Activated B cell treated with CpG ODN at 0.5 μM for 24 hours (primary cell): ENCODE data around the gene MYO18B. TPM values are rescaled to one million over a fixed set of nuclear protein-coding genes. Genes with fewer than 3 reads are reported as not detected.

ENCODE experiments used
- ATAC-seq: fragments of 200-7000 bp; cut with Tn5 transposase; one replicate; pipeline ENCODE4 v1.10.0; 2021; ENCODE audit warnings: low read depth, mild to moderate bottlenecking, moderate library complexity
- CTCF ChIA-PET: fragments of 350-600 bp; sonication (Branson Sonifier 250); formaldehyde crosslinking; loops from one replicate; lab custom pipeline; 2021; ENCODE audit warnings: antibody characterized with exemption; lab: Charles Lee
- POLR2A ChIA-PET: fragments of 350-600 bp; sonication (Branson Sonifier 250); formaldehyde crosslinking; loops from one replicate; lab custom pipeline; 2021; ENCODE audit warnings: antibody characterized with exemption; lab: Charles Lee
- DNase-seq: peaks from one replicate; pipeline ENCODE4 v3.0.0; 2022
- H3K27ac Mint-ChIP-seq: one replicate; pipeline ENCODE4 v1.8.0; 2020; ENCODE audit warnings: mixed read lengths
- H3K27me3 Mint-ChIP-seq: one replicate; pipeline ENCODE4 v1.8.0; 2021; ENCODE audit warnings: mixed read lengths
- H3K36me3 Mint-ChIP-seq: one replicate; pipeline ENCODE4 v1.8.0; 2021; ENCODE audit warnings: low read depth, mixed read lengths
- H3K4me1 Mint-ChIP-seq: one replicate; pipeline ENCODE4 v1.8.0; 2021; ENCODE audit warnings: mixed read lengths
- H3K4me3 Mint-ChIP-seq: one replicate; pipeline ENCODE4 v1.8.0; 2020; ENCODE audit warnings: mild to moderate bottlenecking, mixed read lengths
- H3K9me3 Mint-ChIP-seq: one replicate; pipeline ENCODE4 v1.8.0; 2020; ENCODE audit warnings: mixed read lengths
- CTCF ChIP-seq: fragments of 200-600 bp; IDR thresholded peaks from one replicate; pipeline ENCODE4 v1.8.0; 2022; ENCODE audit warnings: antibody characterized with exemption, mild to moderate bottlenecking
- intact Hi-C: fragments of 100-400 bp; cut with micrococcal nuclease; formaldehyde crosslinking; loops from one replicate; pipeline ENCODE4 v1.15.1; 2024
- total RNA-seq: library from RNA; stranded (reverse); gene quantifications from 2 replicates; pipeline ENCODE4 v1.2.3, GENCODE V29; 2022

The MYO18B gene
- total RNA-seq, 1 donor from 2014 or later: 0.27 TPM

DNA sequence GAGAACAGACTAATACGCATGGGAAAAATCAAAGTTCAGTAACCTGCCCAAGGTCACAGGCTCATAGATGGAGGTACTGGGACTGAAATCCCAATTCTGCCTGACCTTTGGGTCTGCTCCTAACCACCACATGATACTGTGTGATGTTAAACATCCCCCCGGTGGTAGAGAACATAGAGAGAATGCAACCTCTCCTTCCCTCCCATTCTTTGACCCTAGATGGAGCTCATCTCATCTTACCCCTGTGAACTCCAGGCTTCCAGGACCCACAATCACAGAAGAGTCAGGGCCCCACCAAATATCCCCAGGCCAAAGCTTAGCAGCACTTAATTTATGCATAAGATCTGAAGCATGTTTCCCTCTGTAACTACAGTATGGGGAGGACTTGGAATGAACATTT, 198.5 kb downstream of the MYO18B start:
- intact Hi-C loops: no loop called here
- H3K27me3 Mint-ChIP-seq: peaks cover 16% of the 10 kb centered on the region
- no peak for TF ChIP-seq CTCF
- DNase-seq (no peak), ATAC-seq (no peak)
- no peak overlapping the region for H3K4me3 Mint-ChIP-seq
- no peaks in the 10 kb centered on the region for H3K4me1 Mint-ChIP-seq
- H3K9me3 Mint-ChIP-seq: peaks cover 6% of the 10 kb centered on the region
- H3K36me3 Mint-ChIP-seq: no peaks in the 10 kb centered on the region
- ChIA-PET CTCF (no interaction called here), POLR2A (no interaction called here)
- no peak overlapping the region for H3K27ac Mint-ChIP-seq

DNA sequence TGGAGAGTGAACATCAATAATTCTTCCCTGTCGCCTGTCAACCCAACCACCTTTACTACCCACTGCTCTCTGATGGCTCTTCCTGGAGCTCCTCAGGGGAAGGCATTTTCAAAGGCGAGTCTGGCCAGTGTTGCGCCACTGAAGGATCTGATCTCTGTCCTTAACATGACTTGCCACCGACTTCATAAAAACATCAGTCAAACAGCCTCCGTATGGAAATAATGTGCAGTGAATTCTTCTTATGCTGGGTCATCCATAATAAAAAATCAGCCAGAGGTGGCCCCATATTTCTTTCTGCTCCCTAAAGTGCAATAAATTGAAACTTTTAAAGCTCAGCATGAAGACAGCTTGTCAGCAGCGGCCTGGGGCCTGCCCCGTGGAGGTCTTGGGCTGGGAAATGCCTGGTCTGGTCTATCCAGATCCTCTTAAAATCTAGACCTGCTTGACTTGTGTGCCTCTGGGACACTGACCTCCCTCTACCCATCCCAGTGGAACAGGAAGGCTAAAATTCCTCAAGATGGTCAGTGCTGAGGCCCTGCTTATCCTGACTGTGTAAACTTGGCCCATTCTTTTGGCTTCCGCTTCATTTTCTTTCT, 199.5 kb downstream of the MYO18B start:
- POLR2A ChIA-PET: no interaction called here

GRCh38 chr22:25942115-25942855, 200.3 kb downstream of the MYO18B start:
- Mint-ChIP-seq H3K36me3 (no peaks in the 10 kb centered on the region), H3K27ac (no peak overlapping the region), H3K4me3 (no peak overlapping the region), H3K27me3 (peaks cover 10% of the 10 kb centered on the region), H3K4me1 (no peaks in the 10 kb centered on the region), H3K9me3 (no peaks in the 10 kb centered on the region)
- no peak for ATAC-seq
- CTCF ChIA-PET: no interaction called here
- intact Hi-C loops: no loop called here
- DNase-seq: no peak
- POLR2A ChIA-PET: no interaction called here
- TF ChIP-seq CTCF: no peak

More for the DNA sequence above, 199.5 kb downstream of the MYO18B start:
- Mint-ChIP-seq H3K27ac (no peak overlapping the region), H3K27me3 (peaks cover 10% of the 10 kb centered on the region), H3K4me1 (no peaks in the 10 kb centered on the region), H3K4me3 (no peak overlapping the region), H3K9me3 (peaks cover 2% of the 10 kb centered on the region), H3K36me3 (no peaks in the 10 kb centered on the region)
- ATAC-seq (no peak), DNase-seq (no peak)
- intact Hi-C loops: no loop called here
- no peak for TF ChIP-seq CTCF
- CTCF ChIA-PET: no interaction called here

DNA sequence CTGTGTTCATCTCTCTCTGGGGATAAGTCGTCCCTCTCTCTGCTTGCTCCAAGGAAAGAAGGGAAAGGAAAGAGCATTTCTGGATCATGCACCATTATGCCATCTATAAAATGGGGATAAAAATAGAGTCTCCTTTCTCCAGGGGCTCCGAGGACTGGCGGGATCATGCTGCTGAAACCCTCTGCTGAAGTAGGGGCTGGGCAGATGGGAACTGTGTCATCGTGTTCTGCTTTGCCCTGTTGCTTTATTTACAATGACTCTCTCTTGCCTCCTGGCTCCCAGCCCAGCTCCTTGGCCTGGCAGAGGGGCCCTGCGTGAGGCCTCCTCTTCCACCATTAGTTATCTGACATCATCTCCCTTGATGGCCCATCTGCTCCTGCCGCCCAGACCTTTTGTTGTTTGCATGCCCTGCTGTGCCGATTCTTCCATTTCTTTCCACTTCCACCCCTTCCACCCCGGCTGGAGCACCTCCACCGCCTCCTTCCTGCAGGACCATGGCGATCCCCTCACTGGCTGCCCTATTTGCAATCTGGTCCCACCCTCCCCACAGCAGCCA, 200.9 kb downstream of the MYO18B start:
- Mint-ChIP-seq H3K27ac (no peak overlapping the region), H3K9me3 (no peaks in the 10 kb centered on the region), H3K4me1 (no peaks in the 10 kb centered on the region), H3K4me3 (no peak overlapping the region), H3K27me3 (peaks cover 10% of the 10 kb centered on the region), H3K36me3 (no peaks in the 10 kb centered on the region)
- intact Hi-C loops: no loop called here
- ChIA-PET POLR2A (no interaction called here), CTCF (no interaction called here)
- TF ChIP-seq CTCF: no peak
- ATAC-seq: no peak
- no peak for DNase-seq

- DNase-seq: no peak
- no peak for ATAC-seq
- POLR2A ChIA-PET: no interaction called here
- Mint-ChIP-seq H3K4me1 (no peaks in the 10 kb centered on the region), H3K27ac (no peak overlapping the region), H3K36me3 (no peaks in the 10 kb centered on the region), H3K9me3 (no peaks in the 10 kb centered on the region), H3K27me3 (peaks cover 2% of the 10 kb centered on the region), H3K4me3 (no peak overlapping the region)
- CTCF ChIA-PET: no interaction called here
- TF ChIP-seq CTCF: no peak
- intact Hi-C loops: no loop called here
These were observed 208.1 kb downstream of the MYO18B start for GRCh38 chr22:25950111-25950510.
